AG09319 (cell line): Measurements from ENCODE around the gene EHBP1.

Source experiments
- DNase-seq: peaks from one replicate; pipeline ENCODE4 v3.0.0-alpha.2; 2010; ENCODE audit warnings: low read depth; ENCODE audit errors: extremely low read depth
- CTCF ChIP-seq: IDR thresholded peaks from 2 replicates; pipeline ENCODE4 v1.5.1; 2011; ENCODE audit warnings: low read depth, mild to moderate bottlenecking, inconsistent platforms, low read length, moderate library complexity

EHBP1 gene

GRCh38 chr2:62971936-62972335 lies 266.4 kb downstream of the EHBP1 start:
- no peak for DNase-seq
- TF ChIP-seq CTCF: no peak

GRCh38 chr2:62972601-62973000 lies 267.1 kb downstream of the EHBP1 start:
- TF ChIP-seq CTCF: no peak
- no peak for DNase-seq

- no peak for TF ChIP-seq CTCF
- DNase-seq: no peak
These were observed 269.5 kb downstream of the EHBP1 start for GRCh38 chr2:62974999-62975398.

- no peak for TF ChIP-seq CTCF
- DNase-seq: no peak
These were observed 286.1 kb downstream of the EHBP1 start for GRCh38 chr2:62991605-62992004.

GRCh38 chr2:62992561-62992960 lies 287.0 kb downstream of the EHBP1 start:
- DNase-seq: no peak
- TF ChIP-seq CTCF: no peak

GRCh38 chr2:62994206-62994605 lies 288.7 kb downstream of the EHBP1 start:
- TF ChIP-seq CTCF: no peak
- DNase-seq: no peak

GRCh38 chr2:62996534-62997186 lies 291.1 kb downstream of the EHBP1 start:
- no peak for TF ChIP-seq CTCF

More at GRCh38 chr2:62996534-62997186, 291.1 kb downstream of the EHBP1 start:
- no peak for DNase-seq
